HL-60 (cell line): Measurements from ENCODE around the gene DENND1B.

Experiments
- DNase-seq, 2 experiments: peaks; one replicate each; pipeline ENCODE4 v3.0.0-alpha.2; 2010 to 2020; ENCODE audit warnings: low read depth in 1 of 2, low spot score in 1 of 2
- H3K27ac ChIP-seq: fragments of 250-450 bp; sonication (Bioruptor Pico); replicated peaks from 2 replicates; pipeline ENCODE4 v1.5.1; 2020; ENCODE audit warnings: mild to moderate bottlenecking, moderate library complexity
- H3K27me3 ChIP-seq: fragments of 250-450 bp; sonication (Bioruptor Pico); 2 replicates; pipeline ENCODE4 v1.5.1; 2021; ENCODE audit warnings: mild to moderate bottlenecking, moderate library complexity; ENCODE audit not compliant: insufficient read depth, poor library complexity, severe bottlenecking
- H3K4me3 ChIP-seq: replicated peaks from 2 replicates; pipeline ENCODE4 v1.5.1; 2011; ENCODE audit warnings: mild to moderate bottlenecking, control low read depth, low read length; ENCODE audit not compliant: insufficient read depth
- GABPA ChIP-seq: IDR thresholded peaks from 2 replicates; pipeline ENCODE4 v1.6.1; 2012; ENCODE audit warnings: low read depth
- POLR2AphosphoS5 ChIP-seq: IDR thresholded peaks from 2 replicates; pipeline ENCODE4 v1.6.1; 2012; ENCODE audit warnings: low read depth
- SPI1 ChIP-seq: IDR thresholded peaks from 2 replicates; pipeline ENCODE4 v1.6.1; 2012; ENCODE audit warnings: low read depth, mild to moderate bottlenecking, borderline replicate concordance
- TF ChIP-seq, protein P1 (sequence below): IDR thresholded peaks from one replicate; pipeline ENCODE4 v1.5.1; 2011; ENCODE audit warnings: low read length, control low read depth, inconsistent platforms; ENCODE audit not compliant: insufficient read depth
- TF ChIP-seq, protein P2 (sequence below): IDR thresholded peaks from 2 replicates; pipeline ENCODE4 v1.6.1; 2012; ENCODE audit warnings: low read depth; ENCODE audit not compliant: insufficient replicate concordance

Gene DENND1B

DNA sequence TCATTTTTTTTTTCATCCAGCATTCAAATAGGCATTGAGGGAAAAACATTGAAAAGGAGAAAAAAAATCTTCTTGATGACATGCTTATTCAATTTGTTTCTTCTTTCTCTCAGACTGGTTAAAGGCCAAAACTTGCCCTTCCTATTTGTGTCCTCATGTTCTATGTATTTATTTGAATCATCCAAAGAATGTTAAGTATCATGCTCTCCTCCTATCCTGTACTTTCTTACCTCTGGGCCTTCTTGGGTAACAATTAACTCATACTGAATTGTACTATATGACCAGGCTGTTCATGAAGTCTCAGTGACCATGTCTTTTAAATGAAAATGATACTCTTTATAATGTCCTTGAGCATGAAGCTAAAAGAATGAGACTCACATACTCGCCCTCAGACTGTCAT, 36.5 kb upstream of the DENND1B start:
- Histone ChIP-seq H3K27me3 (no peaks in the 10 kb centered on the region), H3K4me3 (no peak overlapping the region), H3K27ac (no peak overlapping the region)
- TF ChIP-seq SPI1 (no peak), POLR2AphosphoS5 (no peak)
- TF ChIP-seq, protein P1, sequence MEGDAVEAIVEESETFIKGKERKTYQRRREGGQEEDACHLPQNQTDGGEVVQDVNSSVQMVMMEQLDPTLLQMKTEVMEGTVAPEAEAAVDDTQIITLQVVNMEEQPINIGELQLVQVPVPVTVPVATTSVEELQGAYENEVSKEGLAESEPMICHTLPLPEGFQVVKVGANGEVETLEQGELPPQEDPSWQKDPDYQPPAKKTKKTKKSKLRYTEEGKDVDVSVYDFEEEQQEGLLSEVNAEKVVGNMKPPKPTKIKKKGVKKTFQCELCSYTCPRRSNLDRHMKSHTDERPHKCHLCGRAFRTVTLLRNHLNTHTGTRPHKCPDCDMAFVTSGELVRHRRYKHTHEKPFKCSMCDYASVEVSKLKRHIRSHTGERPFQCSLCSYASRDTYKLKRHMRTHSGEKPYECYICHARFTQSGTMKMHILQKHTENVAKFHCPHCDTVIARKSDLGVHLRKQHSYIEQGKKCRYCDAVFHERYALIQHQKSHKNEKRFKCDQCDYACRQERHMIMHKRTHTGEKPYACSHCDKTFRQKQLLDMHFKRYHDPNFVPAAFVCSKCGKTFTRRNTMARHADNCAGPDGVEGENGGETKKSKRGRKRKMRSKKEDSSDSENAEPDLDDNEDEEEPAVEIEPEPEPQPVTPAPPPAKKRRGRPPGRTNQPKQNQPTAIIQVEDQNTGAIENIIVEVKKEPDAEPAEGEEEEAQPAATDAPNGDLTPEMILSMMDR: no peak
- no peak for DNase-seq

DNA sequence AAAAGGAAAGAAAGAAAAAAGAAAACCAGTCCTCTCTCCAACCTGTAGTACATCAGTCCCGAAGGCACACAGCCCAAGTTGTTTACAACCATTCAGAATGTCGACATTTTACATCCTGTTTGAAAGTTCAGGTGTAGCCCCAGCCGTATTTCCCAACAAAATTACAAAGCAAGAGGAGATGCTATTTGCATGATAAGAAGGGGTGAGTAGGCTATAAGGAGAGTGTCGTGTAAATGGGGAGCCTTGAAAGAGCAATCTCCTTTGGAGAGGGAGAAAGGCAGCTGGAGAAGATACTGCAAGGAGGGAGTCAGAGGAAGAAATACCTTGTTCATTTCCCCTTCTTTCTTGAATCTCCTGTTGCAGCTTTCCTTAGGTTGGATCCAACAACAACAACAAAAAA, 35.5 kb upstream of the DENND1B start:
- Histone ChIP-seq H3K4me3 (no peak overlapping the region), H3K27ac (no peak overlapping the region), H3K27me3 (no peaks in the 10 kb centered on the region)
- TF ChIP-seq POLR2AphosphoS5 (no peak), SPI1 (no peak), GABPA (no peak)
- TF ChIP-seq, protein P1: no peak
- TF ChIP-seq, protein P2, sequence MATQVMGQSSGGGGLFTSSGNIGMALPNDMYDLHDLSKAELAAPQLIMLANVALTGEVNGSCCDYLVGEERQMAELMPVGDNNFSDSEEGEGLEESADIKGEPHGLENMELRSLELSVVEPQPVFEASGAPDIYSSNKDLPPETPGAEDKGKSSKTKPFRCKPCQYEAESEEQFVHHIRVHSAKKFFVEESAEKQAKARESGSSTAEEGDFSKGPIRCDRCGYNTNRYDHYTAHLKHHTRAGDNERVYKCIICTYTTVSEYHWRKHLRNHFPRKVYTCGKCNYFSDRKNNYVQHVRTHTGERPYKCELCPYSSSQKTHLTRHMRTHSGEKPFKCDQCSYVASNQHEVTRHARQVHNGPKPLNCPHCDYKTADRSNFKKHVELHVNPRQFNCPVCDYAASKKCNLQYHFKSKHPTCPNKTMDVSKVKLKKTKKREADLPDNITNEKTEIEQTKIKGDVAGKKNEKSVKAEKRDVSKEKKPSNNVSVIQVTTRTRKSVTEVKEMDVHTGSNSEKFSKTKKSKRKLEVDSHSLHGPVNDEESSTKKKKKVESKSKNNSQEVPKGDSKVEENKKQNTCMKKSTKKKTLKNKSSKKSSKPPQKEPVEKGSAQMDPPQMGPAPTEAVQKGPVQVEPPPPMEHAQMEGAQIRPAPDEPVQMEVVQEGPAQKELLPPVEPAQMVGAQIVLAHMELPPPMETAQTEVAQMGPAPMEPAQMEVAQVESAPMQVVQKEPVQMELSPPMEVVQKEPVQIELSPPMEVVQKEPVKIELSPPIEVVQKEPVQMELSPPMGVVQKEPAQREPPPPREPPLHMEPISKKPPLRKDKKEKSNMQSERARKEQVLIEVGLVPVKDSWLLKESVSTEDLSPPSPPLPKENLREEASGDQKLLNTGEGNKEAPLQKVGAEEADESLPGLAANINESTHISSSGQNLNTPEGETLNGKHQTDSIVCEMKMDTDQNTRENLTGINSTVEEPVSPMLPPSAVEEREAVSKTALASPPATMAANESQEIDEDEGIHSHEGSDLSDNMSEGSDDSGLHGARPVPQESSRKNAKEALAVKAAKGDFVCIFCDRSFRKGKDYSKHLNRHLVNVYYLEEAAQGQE: no peak
- DNase-seq: no peak

DNA sequence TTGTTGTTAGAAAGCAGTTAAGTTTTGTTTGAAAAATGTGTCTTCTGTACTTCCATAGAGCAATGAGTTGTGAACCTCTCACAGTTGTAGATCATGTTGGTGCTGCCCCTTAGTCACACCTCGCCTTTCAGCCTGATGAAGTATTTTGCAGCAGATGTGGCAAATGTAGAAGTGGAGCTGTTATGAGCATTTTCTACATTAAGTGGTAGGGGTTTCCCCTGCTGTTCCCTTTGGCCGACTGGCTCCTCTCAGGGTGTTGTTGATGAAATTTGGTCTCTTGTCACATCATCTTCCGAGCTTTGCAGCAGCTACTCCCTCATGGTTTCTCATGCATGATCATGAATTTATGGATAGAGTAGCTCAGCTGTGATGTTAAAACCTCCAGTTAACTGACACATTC, 33.6 kb upstream of the DENND1B start:
- H3K27me3 ChIP-seq: no peaks in the 10 kb centered on the region
- H3K4me3 ChIP-seq: no peak overlapping the region
- no peak overlapping the region for H3K27ac ChIP-seq
- TF ChIP-seq, protein P1: no peak
- no peak for TF ChIP-seq GABPA
- no peak for DNase-seq

DNA sequence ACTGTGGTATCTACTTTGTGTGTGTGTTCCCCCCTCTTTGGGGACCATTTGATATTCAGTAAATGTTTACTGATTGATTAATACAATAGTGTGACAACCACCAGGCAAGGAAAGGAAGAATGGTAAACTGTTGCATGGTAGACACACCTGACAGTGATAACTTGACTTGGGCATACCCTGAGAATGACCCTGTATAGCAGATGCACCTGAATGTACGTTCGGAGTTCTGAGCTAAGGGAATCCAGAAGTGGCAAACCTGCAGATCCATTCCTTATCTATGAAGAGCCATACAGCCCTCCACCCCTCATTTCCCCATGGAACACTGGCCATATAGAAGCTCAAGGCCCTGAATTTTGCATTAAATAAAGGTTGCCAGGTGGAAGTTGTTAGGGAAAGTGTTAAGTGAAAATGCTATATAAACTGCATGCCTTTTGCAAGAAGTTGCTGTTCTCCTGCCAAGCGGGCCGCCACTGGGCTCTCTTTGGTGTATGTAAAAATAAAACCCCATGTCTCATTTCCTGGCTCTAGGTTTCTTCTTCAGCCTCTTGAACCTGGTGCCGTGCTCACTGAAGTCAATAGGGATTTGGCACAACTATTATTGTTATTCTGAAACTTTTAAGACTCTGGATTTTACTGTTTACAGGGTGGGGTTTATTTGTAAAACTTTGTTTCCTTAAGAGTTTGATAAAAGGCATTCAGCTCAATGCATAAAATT, 32.6 kb upstream of the DENND1B start:
- Histone ChIP-seq H3K27ac (no peak overlapping the region), H3K27me3 (no peaks in the 10 kb centered on the region), H3K4me3 (no peak overlapping the region)
- TF ChIP-seq, protein P2: no peak
- TF ChIP-seq, protein P1: no peak
- no peak for TF ChIP-seq POLR2AphosphoS5
- no peak for TF ChIP-seq GABPA
- TF ChIP-seq SPI1: no peak
- DNase-seq: no peak
